H9 (cell line): ENCODE data around the gene RNASE1. TPM values are rescaled to one million over a fixed set of nuclear protein-coding genes. Genes with fewer than 3 reads are reported as not detected.

ENCODE experiments used
- DNase-seq: peaks from one replicate; pipeline ENCODE4 v3.0.0-alpha.2; 2017
- H2AFZ ChIP-seq: one replicate; pipeline ENCODE4 v1.6.1; 2013; ENCODE audit warnings: mild to moderate bottlenecking, low read length, control low read depth, moderate library complexity
- H2AK5ac ChIP-seq: 2 replicates; pipeline ENCODE4 v1.6.1; 2013; ENCODE audit warnings: low read length, control low read depth, mixed read lengths; ENCODE audit not compliant: insufficient read length
- H2BK120ac ChIP-seq: one replicate; pipeline ENCODE4 v1.6.1; 2013; ENCODE audit warnings: low read depth, mild to moderate bottlenecking, low read length, control low read depth, inconsistent platforms; ENCODE audit not compliant: poor library complexity, severe bottlenecking
- H2BK12ac ChIP-seq: 2 replicates; pipeline ENCODE4 v1.6.1; 2013; ENCODE audit warnings: low read length, control low read depth, mixed read lengths, low read depth; ENCODE audit not compliant: insufficient read length
- H2BK15ac ChIP-seq: 2 replicates; pipeline ENCODE4 v1.6.1; 2013; ENCODE audit warnings: low read depth, low read length, control low read depth
- H2BK20ac ChIP-seq: one replicate; pipeline ENCODE4 v1.6.1; 2013; ENCODE audit warnings: low read depth, mild to moderate bottlenecking, low read length, control low read depth, inconsistent platforms; ENCODE audit not compliant: poor library complexity, severe bottlenecking
- H2BK5ac ChIP-seq: 2 replicates; pipeline ENCODE4 v1.6.1; 2013; ENCODE audit warnings: low read length, control low read depth, mixed read lengths; ENCODE audit not compliant: insufficient read length
- H3K14ac ChIP-seq: 2 replicates; pipeline ENCODE4 v1.6.1; 2013; ENCODE audit warnings: low read length, control low read depth; ENCODE audit not compliant: insufficient read depth
- H3K18ac ChIP-seq: 2 replicates; pipeline ENCODE4 v1.6.1; 2013; ENCODE audit warnings: low read depth, mild to moderate bottlenecking, mixed read lengths, low read length, control low read depth; ENCODE audit not compliant: insufficient read length
- H3K23ac ChIP-seq: 2 replicates; pipeline ENCODE4 v1.6.1; 2013; ENCODE audit warnings: low read length, control low read depth, mixed read lengths, low read depth; ENCODE audit not compliant: insufficient read length
- H3K23me2 ChIP-seq: 2 replicates; pipeline ENCODE4 v1.6.1; 2013; ENCODE audit warnings: low read depth, mild to moderate bottlenecking, mixed read lengths, low read length, control low read depth; ENCODE audit not compliant: insufficient read length, poor library complexity, severe bottlenecking
- H3K27ac ChIP-seq: 2 replicates; pipeline ENCODE4 v1.5.1; 2013; ENCODE audit warnings: low read length, control low read depth, mixed read lengths, low read depth; ENCODE audit not compliant: insufficient read length
- H3K27me3 ChIP-seq: 2 replicates; pipeline ENCODE4 v1.6.1; 2013; ENCODE audit warnings: low read length, control low read depth, inconsistent platforms; ENCODE audit not compliant: insufficient read depth
- H3K4ac ChIP-seq: 2 replicates; pipeline ENCODE4 v1.6.1; 2013; ENCODE audit warnings: low read depth, mild to moderate bottlenecking, control low read depth, inconsistent platforms, low read length, moderate library complexity
- H3K4me1 ChIP-seq: 2 replicates; pipeline ENCODE4 v1.6.1; 2013; ENCODE audit warnings: low read length, control low read depth, inconsistent platforms; ENCODE audit not compliant: insufficient read depth
- H3K4me2 ChIP-seq: 2 replicates; pipeline ENCODE4 v1.6.1; 2013; ENCODE audit warnings: low read length, control low read depth, mixed read lengths; ENCODE audit not compliant: insufficient read length, insufficient read depth
- H3K56ac ChIP-seq: 2 replicates; pipeline ENCODE4 v1.6.1; 2013; ENCODE audit warnings: low read depth, mild to moderate bottlenecking, mixed read lengths, low read length, control low read depth; ENCODE audit not compliant: insufficient read length
- H3K79me1 ChIP-seq: 2 replicates; pipeline ENCODE4 v1.6.1; 2013; ENCODE audit warnings: low read depth, mild to moderate bottlenecking, moderate library complexity, low read length, control low read depth, inconsistent platforms; ENCODE audit not compliant: insufficient read depth, poor library complexity, severe bottlenecking
- H3K79me2 ChIP-seq: 2 replicates; pipeline ENCODE4 v1.6.1; 2013; ENCODE audit warnings: low read length, control low read depth, inconsistent platforms; ENCODE audit not compliant: insufficient read depth
- H3K9ac ChIP-seq: 2 replicates; pipeline ENCODE4 v1.6.1; 2013; ENCODE audit warnings: low read length, control low read depth, mixed read lengths; ENCODE audit not compliant: insufficient read length; ENCODE audit errors: extremely low read depth
- H3K9me3 ChIP-seq: one replicate; pipeline ENCODE4 v1.6.1; 2013; ENCODE audit warnings: low read depth, low read length, inconsistent platforms; ENCODE audit not compliant: control insufficient read depth
- H3T11ph ChIP-seq: one replicate; pipeline ENCODE4 v1.6.1; 2013; ENCODE audit warnings: mild to moderate bottlenecking, low read length, control low read depth, inconsistent platforms
- H4K20me1 ChIP-seq: one replicate; pipeline ENCODE4 v1.6.1; 2013; ENCODE audit not compliant: control insufficient read depth, insufficient read length, insufficient read depth
- H4K5ac ChIP-seq: 2 replicates; pipeline ENCODE4 v1.6.1; 2013; ENCODE audit warnings: low read depth, mild to moderate bottlenecking, mixed read lengths, low read length, control low read depth; ENCODE audit not compliant: insufficient read length
- H4K8ac ChIP-seq: replicated peaks from 2 replicates; pipeline ENCODE4 v1.6.1; 2013; ENCODE audit warnings: low read length, control low read depth, mixed read lengths, low read depth; ENCODE audit not compliant: insufficient read length
- H4K91ac ChIP-seq: 2 replicates; pipeline ENCODE4 v1.6.1; 2013; ENCODE audit warnings: low read depth, mild to moderate bottlenecking, moderate library complexity, mixed read lengths, low read length, control low read depth; ENCODE audit not compliant: insufficient read length
- H3K27ac Mint-ChIP-seq, 3 experiments: 2 replicates in 2 of 3; 3 replicates in 1 of 3; pipeline ENCODE4 v1.8.0; 2020 to 2021; ENCODE audit warnings: mixed read lengths in 3 of 3, mild to moderate bottlenecking in 1 of 3, moderate library complexity in 1 of 3
- H3K27me3 Mint-ChIP-seq: 2 replicates; pipeline ENCODE4 v1.8.0; 2021; ENCODE audit warnings: low read depth, mild to moderate bottlenecking, moderate library complexity, mixed read lengths
- H3K36me3 Mint-ChIP-seq, 3 experiments: 2 replicates in 2 of 3; 3 replicates in 1 of 3; pipeline ENCODE4 v1.8.0; 2020 to 2021; ENCODE audit warnings: low read depth in 3 of 3, mixed read lengths in 3 of 3; ENCODE audit not compliant: insufficient read depth in 1 of 3
- H3K4me1 Mint-ChIP-seq, 2 experiments: 2 replicates each; pipeline ENCODE4 v1.8.0; 2020; ENCODE audit warnings: mixed read lengths in 2 of 2
- H3K4me3 Mint-ChIP-seq, 2 experiments: 2 replicates in 1 of 2; 3 replicates in 1 of 2; pipeline ENCODE4 v1.8.0; 2020 to 2021; ENCODE audit warnings: mild to moderate bottlenecking in 2 of 2, mixed read lengths in 2 of 2, moderate library complexity in 1 of 2
- H3K9me3 Mint-ChIP-seq, 2 experiments: 2 replicates in 1 of 2; 3 replicates in 1 of 2; pipeline ENCODE4 v1.8.0; 2020; ENCODE audit warnings: mild to moderate bottlenecking in 2 of 2, mixed read lengths in 2 of 2, moderate library complexity in 1 of 2
- WGBS: extraction: QIAGEN DNeasy Blood & Tissue Kit; methylation state at CpG from one replicate; pipeline ENCODE4 v1.1.7; 2013; ENCODE audit warnings: missing lambda C conversion rate, low lambda C conversion rate, mixed read lengths; ENCODE audit not compliant: insufficient read length; ENCODE audit errors: extremely low coverage; 5-methylcytosine and 5-hydroxymethylcytosine counted together
- total RNA-seq: library from RNA; stranded (reverse); gene quantifications from 2 replicates; pipeline ENCODE4 v1.2.1, GENCODE V29; 2021
- TF ChIP-seq, protein P1 (sequence below): fragments of 200-600 bp; sonication (generic); conservative IDR thresholded peaks from 3 replicates; pipeline ENCODE4 v1.8.0; 2021; ENCODE audit warnings: antibody characterized with exemption, mild to moderate bottlenecking

Gene RNASE1
- total RNA-seq, 1 experiment from 2014 or later, result 1.2 TPM

- Histone ChIP-seq H3K79me1 (no peaks in the 10 kb centered on the region), H2BK15ac (no peak overlapping the region), H3K79me2 (no peaks in the 10 kb centered on the region), H3K18ac (no peak overlapping the region), H2BK12ac (no peak overlapping the region), H4K20me1 (no peaks in the 10 kb centered on the region), H3K27me3 (no peaks in the 10 kb centered on the region), H3K27ac (no peak overlapping the region), H3K23me2 (no peaks in the 10 kb centered on the region), H2AK5ac (no peak overlapping the region), H3K23ac (no peak overlapping the region), H4K8ac (no peak overlapping the region), H3K4me2 (no peak overlapping the region), H2BK120ac (no peak overlapping the region), H2BK20ac (no peak overlapping the region), H3K14ac (no peak overlapping the region), H3K56ac (no peak overlapping the region), H2BK5ac (no peak overlapping the region), H3K4ac (no peak overlapping the region), H3K4me1 (peaks cover 5% of the 10 kb centered on the region), H4K5ac (no peak overlapping the region), H3K9ac (no peak overlapping the region), H3T11ph (no peak overlapping the region), H3K9me3 (no peaks in the 10 kb centered on the region), H4K91ac (no peak overlapping the region), H2AFZ (no peak overlapping the region)
- TF ChIP-seq, protein P1, sequence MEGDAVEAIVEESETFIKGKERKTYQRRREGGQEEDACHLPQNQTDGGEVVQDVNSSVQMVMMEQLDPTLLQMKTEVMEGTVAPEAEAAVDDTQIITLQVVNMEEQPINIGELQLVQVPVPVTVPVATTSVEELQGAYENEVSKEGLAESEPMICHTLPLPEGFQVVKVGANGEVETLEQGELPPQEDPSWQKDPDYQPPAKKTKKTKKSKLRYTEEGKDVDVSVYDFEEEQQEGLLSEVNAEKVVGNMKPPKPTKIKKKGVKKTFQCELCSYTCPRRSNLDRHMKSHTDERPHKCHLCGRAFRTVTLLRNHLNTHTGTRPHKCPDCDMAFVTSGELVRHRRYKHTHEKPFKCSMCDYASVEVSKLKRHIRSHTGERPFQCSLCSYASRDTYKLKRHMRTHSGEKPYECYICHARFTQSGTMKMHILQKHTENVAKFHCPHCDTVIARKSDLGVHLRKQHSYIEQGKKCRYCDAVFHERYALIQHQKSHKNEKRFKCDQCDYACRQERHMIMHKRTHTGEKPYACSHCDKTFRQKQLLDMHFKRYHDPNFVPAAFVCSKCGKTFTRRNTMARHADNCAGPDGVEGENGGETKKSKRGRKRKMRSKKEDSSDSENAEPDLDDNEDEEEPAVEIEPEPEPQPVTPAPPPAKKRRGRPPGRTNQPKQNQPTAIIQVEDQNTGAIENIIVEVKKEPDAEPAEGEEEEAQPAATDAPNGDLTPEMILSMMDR, result no peak
- Mint-ChIP-seq H3K27me3 (no peaks in the 10 kb centered on the region; the same call in 1 of the 2 replicates), H3K36me3 (peaks cover 0 to 1% (median 0%) of the 10 kb centered on the region in 3 experiments; a peak in 1 of 7 replicates), H3K9me3 (peaks cover 0 to 3% of the 10 kb centered on the region in 2 experiments; a peak in 2 of 5 replicates), H3K27ac (no peak overlapping the region), H3K4me3 (no peak overlapping the region), H3K4me1 (peaks cover 35 to 49% of the 10 kb centered on the region in 2 experiments)
- DNase-seq, result no peak
- WGBS, result no CpG with 5 or more reads among the region's 3 CpGs
Measured at GRCh38 chr14:20769421-20769820, 33.2 kb downstream of the RNASE1 start.
